ENCODE data around the gene HOPX. TPM values are rescaled to one million over a fixed set of nuclear protein-coding genes. Genes with fewer than 3 reads are reported as not detected.
"Not testable (repeated sequence)": the region's sequence is repeated elsewhere in the genome, so short reads cannot be mapped to it uniquely, and the experiment has no call there.

Gene HOPX
- total RNA-seq: 1,000 to 10,000 TPM in 2 of 6 donors, 100 to 1,000 TPM in 4; 235 to 1,594 (median 506) TPM

- H3K9me3 ChIP-seq: no peaks in the 10 kb centered on the region
- ATAC-seq (ENCODE audit: low FRiP score in 2 of 2): peak; percentile 78 to 91
These were observed at the start of gene HOPX for GRCh38 chr4:56681158-56681852. Gene HOPX, minus strand, starts transcription at chr4:56681296. Its CDS starts 23,480 bp downstream, at chr4:56657816.

GRCh38 chr4:56730097-56730496 is 49.0 kb upstream of the HOPX start:
- H3K27ac ChIP-seq: no peak overlapping the region
- no peak for TF ChIP-seq EP300 (IDR thresholded peaks at IDR 0.05)
- H3K27me3 ChIP-seq: no peaks in the 10 kb centered on the region
- peaks cover 17 to 26% (median 22%) of the 10 kb centered on the region in 4 donors for H3K4me1 ChIP-seq
- H3K9me3 ChIP-seq: no peaks in the 10 kb centered on the region
- H3K4me3 ChIP-seq: no peak overlapping the region
- DNase-seq (no peak), ATAC-seq (ENCODE audit: low FRiP score in 2 of 2) (no peak)
- 91 to 98% methylated on average over 5 of the region's 5 CpGs for WGBS, 2 donors
- H3K36me3 ChIP-seq: no peaks in the 10 kb centered on the region

More at GRCh38 chr4:56681158-56681852, at the start of gene HOPX:
- no peaks in the 10 kb centered on the region for H3K36me3 ChIP-seq
- no peaks in the 10 kb centered on the region for H3K27me3 ChIP-seq
- peaks cover 0 to 9% (median 5%) of the 10 kb centered on the region in 4 donors for H3K4me1 ChIP-seq
- H3K4me3 ChIP-seq: peak within 1 kb of the TSS in 3 of 4 donors; percentile 35 to 47 (median 42)
- H3K27ac ChIP-seq: peak within 1 kb of the TSS; percentile 63 to 90 (median 78)
- DNase-seq: peak in 1 of 2 donors; percentile 86
- WGBS, 2 donors: 21 to 43% methylated on average over 17 to 18 of the region's 18 CpGs
- TF ChIP-seq CTCF (IDR thresholded peaks at IDR 0.05) (no peak), POLR2AphosphoS5 (IDR thresholded peaks at IDR 0.05) (peak; percentile 95 to 98), POLR2A (IDR thresholded peaks at IDR 0.05) (peak in 3 of 4 donors; percentile 55 to 97 (median 93)), EP300 (IDR thresholded peaks at IDR 0.05) (peak; percentile 15 to 93 (median 56))

GRCh38 chr4:56728512-56728911 is 47.4 kb upstream of the HOPX start:
- DNase-seq (peak in 1 of 2 donors; percentile 92), ATAC-seq (ENCODE audit: low FRiP score in 2 of 2) (peak; percentile 82 to 83)
- Histone ChIP-seq H3K27me3 (no peaks in the 10 kb centered on the region), H3K9me3 (no peaks in the 10 kb centered on the region), H3K36me3 (no peaks in the 10 kb centered on the region), H3K4me1 (peaks cover 17 to 26% (median 22%) of the 10 kb centered on the region in 4 donors), H3K27ac (peak overlapping the region; percentile 51 to 70 (median 56)), H3K4me3 (no peak overlapping the region)
- TF ChIP-seq POLR2A (IDR thresholded peaks at IDR 0.05) (no peak), CTCF (IDR thresholded peaks at IDR 0.05) (no peak), POLR2AphosphoS5 (IDR thresholded peaks at IDR 0.05) (peak; percentile 91 to 95), EP300 (IDR thresholded peaks at IDR 0.05) (peak; percentile 76 to 99 (median 90))
- WGBS, 2 donors: 15 to 19% methylated on average over 4 of the region's 4 CpGs

- DNase-seq (no peak), ATAC-seq (ENCODE audit: low FRiP score in 2 of 2) (no peak)
- 86 to 87% methylated on average over 4 of the region's 4 CpGs for WGBS, 2 donors
- Histone ChIP-seq H3K27me3 (no peaks in the 10 kb centered on the region), H3K4me3 (no peak overlapping the region), H3K9me3 (no peaks in the 10 kb centered on the region), H3K27ac (no peak overlapping the region), H3K36me3 (no peaks in the 10 kb centered on the region), H3K4me1 (peaks cover 17 to 22% (median 20%) of the 10 kb centered on the region in 4 donors)
- no peak for TF ChIP-seq EP300 (IDR thresholded peaks at IDR 0.05)
- no peak for TF ChIP-seq CTCF (IDR thresholded peaks at IDR 0.05)
- TF ChIP-seq POLR2A (IDR thresholded peaks at IDR 0.05): no peak
- no peak for TF ChIP-seq POLR2AphosphoS5 (IDR thresholded peaks at IDR 0.05)
These were observed 46.1 kb upstream of the HOPX start for GRCh38 chr4:56727150-56727549.

- not testable (repeated sequence) for H3K27ac ChIP-seq; H3K9me3 ChIP-seq; ATAC-seq (ENCODE audit: low FRiP score in 2 of 2); H3K4me3 ChIP-seq; H3K27me3 ChIP-seq; DNase-seq; H3K36me3 ChIP-seq
- 82 to 100% methylated on average over 1 of the region's 1 CpG for WGBS, 2 donors
- peaks cover 12 to 17% (median 16%) of the 10 kb centered on the region in 4 donors for H3K4me1 ChIP-seq
These were observed 45.5 kb upstream of the HOPX start for GRCh38 chr4:56726593-56726992.
